ENCODE data around the gene AQR. TPM values are rescaled to one million over a fixed set of nuclear protein-coding genes. Genes with fewer than 3 reads are reported as not detected.

The AQR gene
- total and polyA plus RNA-seq, 10 of the 15 experiments (the other 5 are each of a cell fraction or from before 2014, with no cell fraction given) = 18.2 to 53.5 (median 32.6) TPM

GRCh38 chr15:34914317-34914716 lies 55.2 kb downstream of the AQR start:
- 100% methylated on average over 2 of the region's 2 CpGs for WGBS (ENCODE audit: insufficient coverage, insufficient replicate concordance, low lambda C conversion rate, missing lambda C conversion rate)
- ChIA-PET POLR2A (no interaction called here), SMC1A (ENCODE audit: uncharacterized antibody, unreplicated experiment) (interaction anchor here (1.1 kb wide), 1 partner anchor 27 kb away, joined by 3 read pairs; no protein-coding TSS in a partner anchor), CTCF (no interaction called here), RAD21 (ENCODE audit: unreplicated experiment) (no interaction called here)
- in situ Hi-C loops (cut with MboI) = loop anchor here (25.0 kb wide), 1 partner anchor 302 kb away; no protein-coding TSS in a partner anchor
- no peak overlapping the region for H3K4me3 ChIP-seq
- H3K4me2 ChIP-seq (ENCODE audit: control insufficient read depth, insufficient read depth) = no peak overlapping the region
- intact Hi-C loops (cut with micrococcal nuclease; ENCODE audit: unreplicated experiment) = no loop called here
- ATAC-seq = no peak
- H2AFZ ChIP-seq (ENCODE audit: control insufficient read depth, low read depth, low read length) = no peak overlapping the region
- peaks cover 3 to 20% of the 10 kb centered on the region in 2 experiments for H3K36me3 ChIP-seq (ENCODE audit: control insufficient read depth in 2 of 2, insufficient read depth in 2 of 2, low read length in 1 of 2)
- no peaks in the 10 kb centered on the region for H3K27me3 ChIP-seq (replicated peaks in 1 of 2; ENCODE audit: control insufficient read depth in 2 of 2, insufficient read depth in 2 of 2, low read length in 1 of 2)
- TF ChIP-seq YBX1 (IDR thresholded peaks at IDR 0.05) = no peak
- no peak for TF ChIP-seq ZBED1 (IDR thresholded peaks at IDR 0.05; ENCODE audit: borderline replicate concordance)
- H3K27ac ChIP-seq (ENCODE audit: control insufficient read depth, insufficient read depth) = no peak overlapping the region
- no TSS peak for BruUV-seq (replicated peaks)
- H3K4me1 ChIP-seq (ENCODE audit: control insufficient read depth, insufficient read depth, low read length) = no peaks in the 10 kb centered on the region
- no peak for DNase-seq (ENCODE audit: low read depth, low spot score)
- H3K9me3 ChIP-seq (replicated peaks; ENCODE audit: control insufficient read depth, insufficient read depth, low read length) = no peaks in the 10 kb centered on the region
- no peaks in the 10 kb centered on the region for H3K79me2 ChIP-seq (ENCODE audit: control insufficient read depth, insufficient read depth, low read length)
- no peak overlapping the region for H3K9ac ChIP-seq (ENCODE audit: control insufficient read depth, insufficient read depth, low read length)
- no peaks in the 10 kb centered on the region for H4K20me1 ChIP-seq (ENCODE audit: control insufficient read depth, insufficient read depth)
- no peak for FAIRE-seq

GRCh38 chr15:34905047-34905446 lies 64.5 kb downstream of the AQR start:
- Histone ChIP-seq H3K9me3 (replicated peaks; ENCODE audit: control insufficient read depth, insufficient read depth, low read length) (no peaks in the 10 kb centered on the region), H3K9ac (ENCODE audit: control insufficient read depth, insufficient read depth, low read length) (no peak overlapping the region), H3K27ac (ENCODE audit: control insufficient read depth, insufficient read depth) (no peak overlapping the region), H4K20me1 (ENCODE audit: control insufficient read depth, insufficient read depth) (no peaks in the 10 kb centered on the region), H2AFZ (ENCODE audit: control insufficient read depth, low read depth, low read length) (no peak overlapping the region), H3K79me2 (ENCODE audit: control insufficient read depth, insufficient read depth, low read length) (no peaks in the 10 kb centered on the region), H3K27me3 (replicated peaks in 1 of 2; ENCODE audit: control insufficient read depth in 2 of 2, insufficient read depth in 2 of 2, low read length in 1 of 2) (no peaks in the 10 kb centered on the region), H3K4me2 (ENCODE audit: control insufficient read depth, insufficient read depth) (no peak overlapping the region), H3K36me3 (ENCODE audit: control insufficient read depth in 2 of 2, insufficient read depth in 2 of 2, low read length in 1 of 2) (peaks cover 0 to 13% of the 10 kb centered on the region in 2 experiments), H3K4me1 (ENCODE audit: control insufficient read depth, insufficient read depth, low read length) (no peaks in the 10 kb centered on the region), H3K4me3 (no peak overlapping the region)
- ATAC-seq = no peak
- TF ChIP-seq RB1 (IDR thresholded peaks at IDR 0.05; ENCODE audit: borderline replicate concordance) (no peak), YBX1 (IDR thresholded peaks at IDR 0.05) (no peak), CBX5 (IDR thresholded peaks at IDR 0.05; ENCODE audit: low read depth) (no peak)
- WGBS (ENCODE audit: insufficient coverage, insufficient replicate concordance, low lambda C conversion rate, missing lambda C conversion rate) = 100% methylated on average over 1 of the region's 1 CpG
- no TSS peak for BruUV-seq (replicated peaks)
- SMC1A ChIA-PET (ENCODE audit: uncharacterized antibody, unreplicated experiment) = no interaction called here
- in situ Hi-C loops (cut with MboI) (loop anchor here (25.0 kb wide), 1 partner anchor 293 kb away; no protein-coding TSS in a partner anchor), intact Hi-C loops (cut with micrococcal nuclease; ENCODE audit: unreplicated experiment) (no loop called here)
- no peak for DNase-seq (ENCODE audit: low read depth, low spot score)
- RAD21 ChIA-PET (ENCODE audit: unreplicated experiment) = no interaction called here
- CTCF ChIA-PET = no interaction called here
- POLR2A ChIA-PET = no interaction called here
- no peak for FAIRE-seq

Measured in GM12878 (cell line).